Stimulated activated CD8-positive, alpha-beta memory T cell treated with anti-CD3 and anti-CD28 coated beads, Interleukin-2, amount 100 ng/mL, for 48 hours (primary cell): Measurements from ENCODE around the gene SREBF2.

Experiments used
- DNase-seq, 2 donors: peaks; one replicate each; pipeline ENCODE4 v3.0.0-alpha.2; 2020; ENCODE audit warnings: low read depth in 2 of 2

The SREBF2 gene

GRCh38 chr22:41920271-41920976 lies 87.5 kb downstream of the SREBF2 start:
- DNase-seq = no peak

GRCh38 chr22:41922328-41922727 lies 89.4 kb downstream of the SREBF2 start:
- no peak for DNase-seq

GRCh38 chr22:41922940-41923594 lies 90.2 kb downstream of the SREBF2 start:
- DNase-seq = no peak

GRCh38 chr22:41923595-41924276 lies 90.8 kb downstream of the SREBF2 start:
- no peak for DNase-seq

GRCh38 chr22:41925783-41926460 lies 93.0 kb downstream of the SREBF2 start:
- DNase-seq = peak; percentile 73 to 74

- DNase-seq = no peak
These were observed 94.9 kb downstream of the SREBF2 start for GRCh38 chr22:41927813-41928212.

- no peak for DNase-seq
These were observed 95.9 kb downstream of the SREBF2 start for GRCh38 chr22:41928593-41929417.

- DNase-seq = no peak
These were observed 96.5 kb downstream of the SREBF2 start for GRCh38 chr22:41929418-41929810.

- DNase-seq = no peak
These were observed 98.9 kb downstream of the SREBF2 start for GRCh38 chr22:41931701-41932269.

GRCh38 chr22:41932353-41932752 lies 99.4 kb downstream of the SREBF2 start:
- DNase-seq = no peak

GRCh38 chr22:41933411-41934177 lies 100.7 kb downstream of the SREBF2 start:
- DNase-seq = no peak

- no peak for DNase-seq
These were observed 101.5 kb downstream of the SREBF2 start for GRCh38 chr22:41934284-41935014.

- no peak for DNase-seq
These were observed 102.1 kb downstream of the SREBF2 start for GRCh38 chr22:41935015-41935351.

GRCh38 chr22:41935509-41935908 lies 102.6 kb downstream of the SREBF2 start:
- DNase-seq = no peak

- DNase-seq = no peak
These were observed 103.9 kb downstream of the SREBF2 start for GRCh38 chr22:41936894-41937169.

- peak; percentile 74 to 93 for DNase-seq
These were observed 107.3 kb downstream of the SREBF2 start for GRCh38 chr22:41939981-41940831.

GRCh38 chr22:41940832-41941765 lies 108.2 kb downstream of the SREBF2 start:
- DNase-seq = peak; percentile 53 to 67

GRCh38 chr22:41943661-41944209 lies 110.8 kb downstream of the SREBF2 start:
- no peak for DNase-seq
